ENCODE results near the gene SERPINA1.

The SERPINA1 gene

GRCh38 chr14:94345344-94346064 lies 42.9 kb downstream of the SERPINA1 start:
- peak; percentile 40 to 66 for DNase-seq

GRCh38 chr14:94344389-94344788 lies 44.0 kb downstream of the SERPINA1 start:
- DNase-seq = no peak

DNA sequence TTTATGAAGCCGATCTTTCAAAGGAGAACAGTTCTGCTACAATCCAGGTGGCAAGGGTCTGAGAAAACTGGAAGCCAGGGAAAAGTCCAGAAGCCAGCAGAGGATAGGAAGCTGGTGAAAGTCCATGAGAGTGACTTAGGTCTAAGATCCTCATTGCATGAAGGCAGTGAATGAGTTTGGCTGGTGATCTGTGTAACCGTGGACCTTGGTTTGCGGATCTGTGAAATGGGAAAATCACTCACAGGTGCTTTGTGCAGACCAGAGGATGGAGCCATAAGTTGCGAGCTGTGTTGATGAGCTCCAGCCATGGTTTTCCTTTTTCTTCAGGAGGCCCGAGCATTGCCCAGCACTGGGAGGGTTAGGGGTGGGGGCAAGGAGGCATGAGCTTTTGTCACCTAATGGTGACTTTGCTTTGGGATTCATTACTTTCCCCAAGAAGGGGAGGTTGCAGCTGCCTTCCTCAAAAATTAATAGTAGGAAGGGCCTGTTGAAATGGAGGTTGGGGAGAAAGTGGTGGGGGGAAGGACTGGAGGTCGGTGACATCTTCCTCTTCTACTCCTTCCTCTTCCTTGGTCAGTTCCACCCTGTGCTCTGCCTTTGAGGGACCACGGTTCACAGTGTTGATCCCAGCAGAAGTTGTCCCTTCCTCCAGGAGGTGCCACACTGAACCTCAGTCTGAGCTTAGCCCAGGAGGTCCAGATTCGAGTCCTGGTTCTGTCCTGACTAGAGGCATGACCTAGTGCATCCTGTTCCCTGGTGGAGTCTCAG lies 45.0 kb downstream of the SERPINA1 start:
- DNase-seq = peak; percentile 58 to 64

DNA sequence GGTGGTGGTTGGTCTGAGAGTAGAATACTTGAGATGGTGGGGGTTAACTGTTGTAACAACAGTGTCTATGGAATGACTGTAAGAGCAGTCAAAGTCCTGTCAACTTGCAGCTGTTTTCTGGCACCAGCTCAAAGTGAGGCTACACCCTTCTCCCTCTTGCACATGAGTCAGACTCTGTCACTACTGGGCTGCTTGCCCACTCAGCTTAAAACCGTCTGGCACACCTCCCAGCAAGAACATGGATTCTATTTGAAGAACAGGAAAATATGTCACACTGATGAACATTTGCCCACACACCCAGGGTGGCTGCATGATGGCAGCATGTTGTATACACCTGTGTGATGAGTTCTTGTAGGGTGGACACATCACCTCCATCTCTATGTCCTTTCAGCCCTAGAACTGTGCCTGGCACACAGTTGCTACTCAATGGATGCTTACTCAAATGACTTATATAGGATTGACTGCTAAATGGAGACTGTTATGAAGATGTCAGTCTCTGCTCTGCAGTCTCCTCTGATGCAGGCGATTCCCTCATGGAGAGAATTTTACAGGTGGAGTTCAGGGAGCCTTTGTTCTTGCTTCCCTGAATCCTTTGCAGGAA lies 46.0 kb downstream of the SERPINA1 start:
- peak; percentile 79 to 81 for DNase-seq

GRCh38 chr14:94341656-94342333 lies 46.6 kb downstream of the SERPINA1 start:
- peak; percentile 72 to 81 for DNase-seq

DNA sequence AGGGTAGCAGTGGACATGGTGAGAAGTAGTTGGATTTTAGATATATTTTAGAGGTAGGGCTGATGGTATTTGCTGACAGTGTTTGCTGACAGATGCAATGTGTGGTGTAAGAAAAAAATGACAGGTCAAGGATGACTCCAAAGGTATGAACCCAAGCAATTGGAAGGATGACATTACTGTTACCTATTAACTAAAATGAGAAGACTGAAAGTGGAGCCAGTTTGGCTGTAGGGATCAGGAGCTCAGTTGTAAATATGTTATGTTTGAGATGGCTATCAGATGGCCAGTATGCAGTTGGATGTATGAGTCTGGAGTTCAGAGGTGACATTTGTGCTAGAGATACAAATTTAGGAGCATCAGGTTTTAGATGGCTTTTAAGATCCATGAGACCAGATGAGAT lies 47.9 kb downstream of the SERPINA1 start:
- no peak for DNase-seq

DNA sequence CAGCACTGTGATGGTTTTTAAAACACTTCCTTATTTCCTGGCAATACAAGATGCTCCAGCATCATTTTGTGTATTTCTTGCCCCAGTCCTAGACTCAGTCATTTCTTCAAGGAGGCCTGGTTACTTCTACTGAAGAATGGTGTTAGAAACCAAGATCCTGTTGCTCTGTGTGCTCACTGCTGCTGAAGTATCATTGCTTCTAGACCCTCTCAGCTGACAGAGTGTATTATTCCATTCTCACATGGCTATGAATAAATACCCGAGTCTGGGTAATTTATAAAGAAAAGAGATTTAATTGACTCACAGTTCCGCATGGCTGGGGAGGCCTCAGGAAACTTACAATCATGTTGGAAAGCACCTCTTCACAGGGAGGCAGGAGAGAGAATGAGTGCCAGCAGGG lies 50.4 kb downstream of the SERPINA1 start:
- DNase-seq = no peak

DNA sequence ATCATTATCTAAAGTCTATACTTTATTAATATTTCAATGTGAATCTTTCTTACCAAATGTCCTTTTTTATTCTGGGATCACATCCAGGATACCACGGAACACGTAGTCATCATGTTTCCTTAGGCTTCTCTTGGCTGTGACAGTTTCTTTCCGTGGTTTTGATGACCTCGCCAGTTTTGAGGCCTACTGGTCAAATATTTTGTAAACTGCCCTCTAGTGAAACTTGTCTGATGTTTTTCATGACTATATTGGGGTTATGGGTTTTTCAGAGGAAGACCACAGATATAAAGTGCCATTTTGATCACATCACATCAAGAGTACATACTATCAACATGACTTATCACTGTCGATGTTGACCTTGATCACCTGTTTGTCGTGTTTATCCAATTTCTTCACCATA lies 51.1 kb downstream of the SERPINA1 start:
- DNase-seq = peak in 1 of 2 donors; percentile 9

GRCh38 chr14:94334872-94335271 lies 53.5 kb downstream of the SERPINA1 start:
- no peak for DNase-seq

GRCh38 chr14:94332587-94332986 lies 55.8 kb downstream of the SERPINA1 start:
- DNase-seq = no peak

- DNase-seq = no peak
These were observed 56.3 kb downstream of the SERPINA1 start for GRCh38 chr14:94332063-94332583.

GRCh38 chr14:94331462-94331861 lies 56.9 kb downstream of the SERPINA1 start:
- DNase-seq = no peak

DNA sequence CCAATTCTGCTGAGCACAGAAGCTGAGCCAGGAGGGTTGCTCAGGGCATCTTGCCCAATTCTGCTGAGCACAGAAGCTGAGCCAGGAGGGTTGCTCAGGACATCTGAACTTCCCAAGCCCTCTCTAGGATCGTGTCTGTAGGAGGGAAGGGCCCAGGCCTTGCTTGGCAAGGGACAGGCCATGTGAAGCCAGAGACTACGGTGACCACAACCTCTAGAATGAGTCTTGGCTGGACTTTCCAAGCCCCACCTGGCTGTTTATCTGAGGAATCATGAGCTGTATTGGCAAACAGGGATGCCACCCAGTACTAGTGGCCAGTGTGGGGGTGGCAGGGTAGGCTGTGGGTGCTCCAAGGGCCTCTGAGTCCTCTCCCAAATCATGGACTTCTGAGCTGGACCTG lies 57.5 kb downstream of the SERPINA1 start:
- DNase-seq = peak; percentile 40 to 42

DNA sequence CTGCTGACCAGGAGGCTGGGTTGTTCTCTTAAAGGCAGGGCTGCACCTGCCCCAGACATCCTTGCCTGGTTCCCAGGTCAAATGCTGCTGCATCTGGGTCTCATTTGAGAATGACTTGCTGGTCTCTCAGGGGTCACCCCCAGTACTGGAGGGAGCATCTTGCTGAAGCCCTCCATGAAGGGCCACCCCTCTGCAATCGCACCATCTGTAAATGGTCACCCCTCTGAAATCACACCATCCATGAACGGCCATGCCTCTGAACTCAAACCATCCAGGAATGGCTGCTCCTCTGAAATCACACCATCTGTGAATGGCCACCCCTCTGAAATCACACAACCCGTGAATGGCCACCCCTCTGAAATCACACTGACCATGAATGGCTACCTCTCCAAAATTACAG lies 58.0 kb downstream of the SERPINA1 start:
- DNase-seq = no peak

GRCh38 chr14:94329857-94330256 lies 58.5 kb downstream of the SERPINA1 start:
- no peak for DNase-seq

DNA sequence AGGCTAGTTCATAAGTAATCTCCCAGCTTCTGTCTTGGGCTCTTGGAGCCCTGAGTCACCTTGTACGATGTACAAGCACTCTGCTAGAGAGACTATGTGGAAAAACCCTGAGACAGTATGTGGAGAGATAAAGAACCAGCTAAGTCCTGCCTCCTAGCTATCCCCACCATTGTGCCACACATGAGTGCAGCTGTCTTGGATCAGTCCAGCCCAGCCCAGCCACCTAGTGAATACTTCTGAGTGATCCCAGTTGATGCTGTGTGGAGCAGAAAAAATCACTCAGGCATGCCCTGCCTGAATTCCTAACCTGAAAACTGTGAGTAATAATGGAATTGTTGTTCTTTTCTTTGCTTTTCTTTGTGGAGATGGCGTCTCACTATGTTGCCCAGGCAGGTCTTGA lies 60.2 kb downstream of the SERPINA1 start:
- no peak for DNase-seq

Measured in inflammatory macrophage (primary cell).